HL-60 (cell line): Measurements from ENCODE around the gene ARIH1.

Experiments
- CTCF ChIP-seq: IDR thresholded peaks from one replicate; pipeline ENCODE4 v1.5.1; 2011; ENCODE audit warnings: low read length, control low read depth, inconsistent platforms; ENCODE audit not compliant: insufficient read depth
- POLR2AphosphoS5 ChIP-seq: IDR thresholded peaks from 2 replicates; pipeline ENCODE4 v1.6.1; 2012; ENCODE audit warnings: low read depth
- REST ChIP-seq: IDR thresholded peaks from 2 replicates; pipeline ENCODE4 v1.6.1; 2012; ENCODE audit warnings: low read depth; ENCODE audit not compliant: insufficient replicate concordance

- TF ChIP-seq CTCF = no peak
- TF ChIP-seq REST = no peak
- no peak for TF ChIP-seq POLR2AphosphoS5
These were observed 36.3 kb upstream of the ARIH1 start for GRCh38 chr15:72437650-72438316.
